Measurements from ENCODE around the gene ZNF710.

DNA sequence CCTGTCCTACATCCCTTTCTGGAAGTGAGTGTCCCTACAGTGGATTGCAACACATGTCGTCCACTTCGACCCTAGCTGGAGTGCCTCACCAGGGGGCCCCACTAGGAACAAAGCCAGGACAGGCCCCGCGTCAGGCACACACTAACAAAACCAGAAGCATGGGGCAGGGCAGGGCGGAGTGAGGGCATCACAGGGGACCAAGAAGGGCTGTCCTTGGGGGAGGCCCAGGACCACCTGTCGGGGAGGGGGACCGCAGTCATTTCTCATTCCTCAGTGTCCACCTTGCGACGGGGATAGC, 79.3 kb downstream of the ZNF710 start:
- no peak for TF ChIP-seq POLR2A (IDR thresholded peaks at IDR 0.05; ENCODE audit: low read length)
- no peak for TF ChIP-seq GATA1 (IDR thresholded peaks at IDR 0.05; ENCODE audit: low read depth, low read length)

All from erythroblast (primary cell).